HG03575 (cell line): Measurements from ENCODE around the gene HDAC9.

Experiments used
- ATAC-seq: cut with Tn5 transposase; IDR thresholded peaks from one replicate; pipeline ENCODE4 v1.9.1; 2021; ENCODE audit not compliant: unreplicated experiment, insufficient number of reproducible peaks, low FRiP score; ENCODE audit errors: extremely low read depth

The HDAC9 gene

GRCh38 chr7:18573410-18574234 lies 78.1 kb downstream of the HDAC9 start:
- ATAC-seq = no peak

DNA sequence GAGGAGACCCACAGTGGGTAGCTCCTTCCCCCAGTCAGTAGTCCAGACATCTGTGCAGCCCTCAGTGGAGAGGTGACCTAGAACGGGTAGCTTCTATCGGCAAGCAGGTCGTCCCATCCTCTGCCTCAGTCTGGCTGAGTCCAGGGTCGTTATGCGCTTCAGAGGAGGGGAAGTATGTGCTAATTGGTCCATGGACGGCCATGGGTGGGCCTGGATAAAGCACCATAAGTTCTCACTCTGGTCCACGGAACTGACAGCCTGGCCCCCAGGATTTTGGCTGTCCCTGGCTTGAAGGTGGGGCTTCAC lies 78.6 kb downstream of the HDAC9 start:
- ATAC-seq = no peak

DNA sequence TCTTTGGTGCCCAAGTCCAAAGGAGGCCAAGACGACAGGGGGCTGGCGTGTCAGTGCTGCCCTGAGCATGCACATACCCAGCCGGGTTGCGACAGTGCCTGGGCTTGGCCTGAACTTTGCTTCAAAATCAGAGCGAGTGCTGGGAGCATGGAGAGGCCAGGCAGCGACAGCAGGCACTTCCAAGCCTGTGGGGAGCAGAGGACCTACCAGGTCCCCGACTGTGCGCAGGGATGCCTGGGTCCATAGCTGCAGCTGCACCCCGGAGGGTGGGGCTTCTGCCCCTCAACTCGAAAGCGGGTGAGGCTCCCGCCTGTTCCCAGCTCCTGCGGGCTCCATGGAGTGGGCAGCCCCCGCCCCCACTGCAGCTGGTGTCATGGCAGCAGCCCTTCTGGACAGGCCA lies 79.1 kb downstream of the HDAC9 start:
- no peak for ATAC-seq

GRCh38 chr7:18575622-18576572 lies 80.3 kb downstream of the HDAC9 start:
- no peak for ATAC-seq

GRCh38 chr7:18577096-18577771 lies 81.7 kb downstream of the HDAC9 start:
- ATAC-seq = no peak

GRCh38 chr7:18579698-18580097 lies 84.1 kb downstream of the HDAC9 start:
- no peak for ATAC-seq

DNA sequence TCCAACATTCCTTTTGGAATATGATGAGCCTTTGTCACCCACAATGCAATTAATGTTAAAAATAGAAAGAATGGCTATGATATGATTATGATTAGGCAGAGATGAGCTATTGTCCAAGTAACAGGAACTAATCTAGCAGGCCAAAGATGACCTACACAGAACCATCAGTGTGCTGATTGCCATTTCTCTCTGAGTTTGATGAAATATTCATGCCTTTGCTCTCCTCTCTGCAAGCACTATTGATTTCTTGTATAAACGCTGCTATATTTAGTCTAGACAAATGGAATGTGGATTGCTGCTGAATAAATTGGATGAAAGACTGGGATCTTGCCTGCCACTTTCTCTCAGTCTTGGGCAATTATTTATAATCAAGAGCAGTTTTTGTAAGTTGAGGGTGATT lies 85.4 kb downstream of the HDAC9 start:
- ATAC-seq = no peak

DNA sequence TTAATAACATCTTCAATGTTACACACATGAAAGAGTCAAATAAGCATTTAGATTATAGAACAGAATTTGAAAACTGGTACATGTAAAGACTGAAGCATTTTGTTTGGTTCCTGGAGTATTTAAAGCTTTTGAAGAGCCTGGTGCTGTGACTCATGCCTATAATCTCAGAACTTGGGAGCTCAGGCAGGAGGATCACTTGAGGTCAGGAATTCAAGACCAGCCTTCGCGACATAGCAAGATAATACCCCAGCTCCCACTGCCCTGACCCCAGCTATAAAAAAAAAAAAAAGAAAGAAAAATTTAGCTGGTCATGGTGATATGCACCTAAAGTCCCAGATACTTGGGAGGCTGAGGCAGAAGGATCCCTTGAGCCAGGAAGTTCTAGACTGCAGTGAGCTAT lies 87.8 kb downstream of the HDAC9 start:
- no peak for ATAC-seq

GRCh38 chr7:18590241-18590640 lies 94.7 kb downstream of the HDAC9 start:
- ATAC-seq = no peak

- ATAC-seq = no peak
Observed at GRCh38 chr7:18590744-18591340, 95.3 kb downstream of the HDAC9 start.

- ATAC-seq = no peak
Observed at GRCh38 chr7:18593602-18594279, 98.2 kb downstream of the HDAC9 start.

DNA sequence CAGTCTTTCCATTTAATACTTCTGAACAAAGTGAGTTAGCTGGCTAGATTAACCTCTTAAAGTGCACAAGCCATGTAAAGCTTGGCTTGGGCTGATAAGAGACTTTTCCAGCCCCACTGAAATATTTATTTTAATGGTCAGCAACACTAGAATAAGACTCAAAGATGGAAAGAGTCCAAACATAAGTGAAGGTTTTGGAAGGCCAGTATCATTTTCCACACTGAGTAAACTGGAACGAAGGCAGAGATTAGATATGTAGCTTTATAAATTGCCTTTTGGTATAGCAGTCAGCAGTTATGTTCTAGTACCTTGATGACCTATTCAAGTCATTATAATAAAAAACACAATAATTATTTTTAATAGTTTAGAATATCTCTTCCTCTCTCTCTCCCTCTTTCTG lies 102.2 kb downstream of the HDAC9 start:
- no peak for ATAC-seq

DNA sequence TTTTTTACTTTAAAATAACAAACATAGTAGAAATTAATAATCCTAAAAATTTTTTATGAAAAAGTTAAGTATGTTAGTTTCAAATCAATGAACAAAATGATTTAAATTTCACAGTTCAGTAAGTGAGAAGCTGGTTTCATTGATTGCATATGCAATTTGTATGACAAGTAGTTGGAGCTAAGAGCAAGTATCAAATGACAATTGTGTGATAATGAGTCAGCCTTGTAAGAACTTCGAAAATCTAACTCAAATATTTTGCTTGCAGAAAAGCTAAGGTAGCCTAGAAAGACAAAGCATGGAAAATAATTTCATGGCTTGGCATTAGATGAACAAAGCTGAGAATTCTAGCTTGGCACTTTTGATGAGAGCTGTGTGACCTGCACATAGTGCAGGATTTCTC lies 111.5 kb downstream of the HDAC9 start:
- no peak for ATAC-seq

DNA sequence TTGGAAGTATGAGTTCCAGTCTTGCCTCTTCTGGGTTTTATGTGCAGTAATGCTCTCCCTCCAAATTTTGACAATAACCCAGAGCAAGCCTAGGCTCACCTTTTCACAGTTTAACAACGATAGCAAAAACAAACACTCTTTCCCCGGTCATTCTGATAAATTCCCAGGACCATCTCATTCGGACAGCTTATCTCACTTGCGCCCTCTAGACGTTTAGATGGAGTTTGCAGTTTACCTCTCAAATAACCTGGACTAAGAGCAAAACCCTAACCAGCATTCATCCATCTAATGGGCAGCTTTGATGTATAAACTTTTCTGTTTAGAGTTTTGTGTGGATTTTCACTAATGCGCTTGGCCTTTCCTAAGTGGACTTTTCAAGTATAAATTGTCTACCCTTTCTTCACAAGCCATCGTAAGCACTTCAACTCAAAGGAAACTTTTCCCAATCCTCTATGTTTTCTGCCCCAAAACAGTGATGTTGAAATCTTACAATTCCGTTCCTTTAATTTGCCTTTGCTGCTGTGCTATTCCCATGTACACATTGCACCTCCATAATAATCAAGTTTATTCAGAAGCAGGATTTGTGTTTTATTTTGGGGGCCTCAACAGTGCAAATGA lies 114.9 kb downstream of the HDAC9 start:
- ATAC-seq = no peak

DNA sequence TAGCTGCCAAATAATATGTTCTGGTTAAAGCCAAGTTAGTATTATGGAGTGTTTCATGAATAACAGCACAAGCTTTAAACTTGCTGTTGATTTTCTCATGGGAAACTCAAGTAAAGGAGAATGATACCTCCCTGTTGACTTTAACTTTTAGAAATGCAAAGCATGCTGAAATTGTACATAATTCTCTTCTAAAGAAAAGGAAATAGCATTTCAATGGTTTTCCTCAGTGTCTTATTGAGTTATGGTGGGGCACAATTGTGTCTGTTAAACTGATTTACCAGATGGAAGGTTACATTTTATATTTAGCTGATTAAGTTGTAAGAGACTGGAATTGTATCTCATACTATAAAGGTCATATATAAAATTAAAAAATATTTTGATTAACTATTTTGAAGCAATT lies 119.3 kb downstream of the HDAC9 start:
- no peak for ATAC-seq

DNA sequence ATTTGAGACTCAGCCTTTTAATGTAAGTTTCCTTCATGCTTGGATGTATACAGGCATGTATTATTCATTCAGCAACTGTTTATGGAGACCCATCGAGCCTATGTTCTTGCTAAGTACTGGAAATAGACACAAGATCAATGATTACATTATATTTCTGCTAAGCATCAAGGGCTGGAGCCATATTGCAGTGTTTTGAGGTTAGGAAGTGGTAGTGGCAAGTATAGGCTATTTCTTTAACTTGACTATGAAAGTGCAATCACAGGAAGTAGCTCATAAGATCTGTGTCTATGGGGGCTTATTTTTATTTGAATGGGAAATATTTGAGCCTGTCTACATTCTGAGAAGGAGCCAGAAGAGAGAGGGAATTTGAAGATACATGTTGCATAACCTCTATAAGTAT lies 123.8 kb downstream of the HDAC9 start:
- ATAC-seq = no peak

DNA sequence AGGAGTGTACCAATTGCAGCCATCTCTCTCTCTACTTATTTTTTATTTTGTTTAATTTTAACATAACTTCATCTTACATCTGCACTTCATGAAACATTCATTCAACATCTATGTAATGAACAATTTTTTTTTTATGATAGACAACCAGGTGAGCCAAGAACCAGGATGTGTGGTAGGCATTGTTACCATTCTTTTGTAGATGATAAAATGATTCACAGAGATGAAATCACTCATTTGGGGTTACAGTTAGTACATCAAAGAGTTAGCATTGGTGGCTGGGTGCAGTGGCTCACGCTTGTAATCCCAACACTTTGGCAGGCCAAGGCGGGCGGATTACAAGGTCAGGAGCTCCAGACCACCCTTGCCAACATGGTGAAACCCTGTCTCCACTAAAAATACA lies 127.8 kb downstream of the HDAC9 start:
- ATAC-seq = no peak

- no peak for ATAC-seq
Observed at GRCh38 chr7:18624459-18624858, 128.9 kb downstream of the HDAC9 start.
